Measurements from ENCODE around the gene MAP3K1. TPM values are rescaled to one million over a fixed set of nuclear protein-coding genes. Genes with fewer than 3 reads are reported as not detected.

Gene MAP3K1
- total RNA-seq, 1 experiment from 2014 or later: 26.1 TPM

- intact Hi-C loops (cut with micrococcal nuclease; ENCODE audit: unreplicated experiment): no loop called here
- Histone ChIP-seq H3K79me2 (ENCODE audit: low read depth) (peaks cover 99% of the 10 kb centered on the region), H3K9me3 (ENCODE audit: insufficient read depth, low read depth) (no peaks in the 10 kb centered on the region), H3K9me2 (ENCODE audit: insufficient read depth) (no peaks in the 10 kb centered on the region), H3K4me1 (replicated peaks; ENCODE audit: insufficient read depth) (peaks cover 53% of the 10 kb centered on the region), H3K27me3 (ENCODE audit: insufficient read depth, low read depth) (no peaks in the 10 kb centered on the region), H3K27ac (no peak overlapping the region), H3K4me3 (no peak overlapping the region), H3K36me3 (ENCODE audit: low read depth) (no peaks in the 10 kb centered on the region), H3K4me2 (no peak overlapping the region), H2AFZ (no peak overlapping the region), H4K20me1 (ENCODE audit: insufficient read depth) (no peaks in the 10 kb centered on the region), H3F3A (ENCODE audit: insufficient read depth, low read depth) (peaks cover 18% of the 10 kb centered on the region; the same call in 1 of the 2 replicates)
- DNase-seq: peak in 1 of 2 experiments; percentile 30
- ChIA-PET CTCF (no interaction called here), POLR2A (ENCODE audit: unreplicated experiment) (no interaction called here)
- TF ChIP-seq CTCF (conservative IDR thresholded peaks at IDR 0.05) (no peak), EZH2 (IDR thresholded peaks at IDR 0.05; ENCODE audit: low read depth) (no peak)
- no TSS peak for BruUV-seq (replicated peaks)
These were observed 18.0 kb downstream of the MAP3K1 start for GRCh38 chr5:56833325-56833724.

GRCh38 chr5:56837381-56837780, 22.0 kb downstream of the MAP3K1 start:
- H3K4me1 ChIP-seq (replicated peaks; ENCODE audit: insufficient read depth): peaks cover 31% of the 10 kb centered on the region
- DNase-seq: no peak
- no peak overlapping the region for H2AFZ ChIP-seq
- no peaks in the 10 kb centered on the region for H3K9me3 ChIP-seq (ENCODE audit: insufficient read depth, low read depth)
- intact Hi-C loops (cut with micrococcal nuclease; ENCODE audit: unreplicated experiment): loop anchor here (5.0 kb wide), 3 partner anchors 200 to 310 kb away; no protein-coding TSS in a partner anchor
- H3K27ac ChIP-seq: peak overlapping the region; percentile 32; the same call in 1 of the 2 replicates
- CTCF ChIA-PET: interaction anchor here (1.8 kb wide), 1 partner anchor 390 kb away, joined by 5 read pairs; no protein-coding TSS in a partner anchor
- TF ChIP-seq EZH2 (IDR thresholded peaks at IDR 0.05; ENCODE audit: low read depth): no peak
- no peaks in the 10 kb centered on the region for H3K36me3 ChIP-seq (ENCODE audit: low read depth)
- H3K27me3 ChIP-seq (ENCODE audit: insufficient read depth, low read depth): no peaks in the 10 kb centered on the region
- no peaks in the 10 kb centered on the region for H3K9me2 ChIP-seq (ENCODE audit: insufficient read depth)
- H3K4me2 ChIP-seq: no peak overlapping the region
- H4K20me1 ChIP-seq (ENCODE audit: insufficient read depth): peaks cover 8% of the 10 kb centered on the region; the same call in 1 of the 2 replicates
- H3F3A ChIP-seq (ENCODE audit: insufficient read depth, low read depth): 0 out of 2 replicates have a peak, but pooled peaks cover 6% of the 10 kb centered on the region
- POLR2A ChIA-PET (ENCODE audit: unreplicated experiment): interaction anchor here (0.5 to 1.1 kb wide), 2 partner anchors 8 to 200 kb away, joined by 3 to 17 read pairs; no protein-coding TSS in a partner anchor
- peaks cover 98% of the 10 kb centered on the region for H3K79me2 ChIP-seq (ENCODE audit: low read depth)
- no TSS peak for BruUV-seq (replicated peaks)
- no peak overlapping the region for H3K4me3 ChIP-seq

- POLR2A ChIA-PET (ENCODE audit: unreplicated experiment): interaction anchor here (0.6 to 1.1 kb wide), 3 partner anchors 9 to 848 kb away, joined by 4 to 17 read pairs (median 6); no protein-coding TSS in a partner anchor
- BruUV-seq (replicated peaks): no TSS peak
These were observed 22.6 kb downstream of the MAP3K1 start for GRCh38 chr5:56837956-56838355.

More at GRCh38 chr5:56837956-56838355, 22.6 kb downstream of the MAP3K1 start:
- no peak overlapping the region for H2AFZ ChIP-seq
- no peak overlapping the region for H3K4me3 ChIP-seq
- peaks cover 98% of the 10 kb centered on the region for H3K79me2 ChIP-seq (ENCODE audit: low read depth)
- TF ChIP-seq CTCF (conservative IDR thresholded peaks at IDR 0.05): no peak
- TF ChIP-seq EZH2 (IDR thresholded peaks at IDR 0.05; ENCODE audit: low read depth): no peak
- no peaks in the 10 kb centered on the region for H3K27me3 ChIP-seq (ENCODE audit: insufficient read depth, low read depth)
- intact Hi-C loops (cut with micrococcal nuclease; ENCODE audit: unreplicated experiment): loop anchor here (1.0 to 5.0 kb wide), 4 partner anchors 201 to 568 kb away; no protein-coding TSS in a partner anchor
- H3F3A ChIP-seq (ENCODE audit: insufficient read depth, low read depth): 0 out of 2 replicates have a peak, but pooled peaks cover 6% of the 10 kb centered on the region
- H4K20me1 ChIP-seq (ENCODE audit: insufficient read depth): peaks cover 8% of the 10 kb centered on the region; the same call in 1 of the 2 replicates
- DNase-seq: no peak
- H3K4me2 ChIP-seq: peak overlapping the region; percentile 67
- no peaks in the 10 kb centered on the region for H3K36me3 ChIP-seq (ENCODE audit: low read depth)
- no peaks in the 10 kb centered on the region for H3K9me2 ChIP-seq (ENCODE audit: insufficient read depth)
- CTCF ChIA-PET: interaction anchor here (0.5 to 1.8 kb wide), 7 partner anchors 78 to 567 kb away, joined by 3 to 7 read pairs (median 4); no protein-coding TSS in a partner anchor
- no peaks in the 10 kb centered on the region for H3K9me3 ChIP-seq (ENCODE audit: insufficient read depth, low read depth)
- peak overlapping the region; percentile 32 for H3K27ac ChIP-seq
- H3K4me1 ChIP-seq (replicated peaks; ENCODE audit: insufficient read depth): peaks cover 27% of the 10 kb centered on the region
